Thymus (tissue), 11 donors: ENCODE data around the gene BRWD1. TPM values are rescaled to one million over a fixed set of nuclear protein-coding genes. Genes with fewer than 3 reads are reported as not detected.

Experiments
- DNase-seq, 9 donors: peaks; one replicate each; pipeline ENCODE4 v3.0.0-alpha.2; 2013; ENCODE audit warnings: low spot score in 9 of 9, low read depth in 6 of 9, missing footprints in 1 of 9
- H3K27ac ChIP-seq, 2 donors: one replicate each; pipeline ENCODE4 v1.5.1; 2013; ENCODE audit warnings: control low read depth in 1 of 2, low read depth in 1 of 2, low read length in 1 of 2, mild to moderate bottlenecking in 1 of 2, moderate library complexity in 1 of 2
- H3K27me3 ChIP-seq, 2 donors: one replicate each; pipeline ENCODE4 v1.5.1; 2013; ENCODE audit warnings: low read length in 1 of 2; ENCODE audit not compliant: control insufficient read depth in 2 of 2, insufficient read depth in 1 of 2
- H3K36me3 ChIP-seq, 2 donors: one replicate each; pipeline ENCODE4 v1.5.1; 2013; ENCODE audit warnings: low read length in 1 of 2, mild to moderate bottlenecking in 1 of 2, moderate library complexity in 1 of 2; ENCODE audit not compliant: control insufficient read depth in 2 of 2, insufficient read depth in 2 of 2
- H3K4me1 ChIP-seq, 2 donors: one replicate each; pipeline ENCODE4 v1.5.1; 2013; ENCODE audit warnings: low read length in 2 of 2; ENCODE audit not compliant: control insufficient read depth in 2 of 2, insufficient read depth in 2 of 2
- H3K4me3 ChIP-seq, 2 donors: one replicate each; pipeline ENCODE4 v1.5.1; 2013; ENCODE audit warnings: low read length in 2 of 2, control low read depth in 1 of 2, mild to moderate bottlenecking in 1 of 2
- H3K9me3 ChIP-seq, 2 donors: one replicate each; pipeline ENCODE4 v1.5.1; 2013; ENCODE audit warnings: low read length in 1 of 2, mild to moderate bottlenecking in 1 of 2; ENCODE audit not compliant: control insufficient read depth in 2 of 2, insufficient read depth in 1 of 2
- WGBS: extraction: QIAGEN DNeasy Blood & Tissue Kit; methylation state at CpG from one replicate; pipeline ENCODE4 v1.1.7; 2013; 5-methylcytosine and 5-hydroxymethylcytosine counted together
- polyA plus RNA-seq: library from polyadenylated mRNA; stranded (reverse); fragments of 200-250 nt; gene quantifications from one replicate; pipeline ENCODE4 v1.2.3, GENCODE V29; 2013
- total RNA-seq: library from RNA; stranded (reverse); fragments of 120-200 nt; gene quantifications from one replicate; pipeline ENCODE4 v1.2.4, GENCODE V29; 2013
- donor health status: healthy.

The BRWD1 gene
- total and polyA plus RNA-seq, 2 donors, result 25.1 to 35.1 TPM

- Histone ChIP-seq H3K4me3 (no peak overlapping the region), H3K9me3 (no peaks in the 10 kb centered on the region), H3K4me1 (peaks cover 3 to 4% of the 10 kb centered on the region in 2 donors), H3K27me3 (no peaks in the 10 kb centered on the region), H3K36me3 (no peaks in the 10 kb centered on the region), H3K27ac (no peak overlapping the region)
- no peak for DNase-seq
Observed at GRCh38 chr21:39186676-39187075, 126.8 kb downstream of the BRWD1 start.

GRCh38 chr21:39185157-39185556, 128.3 kb downstream of the BRWD1 start:
- 95% methylated on average over 2 of the region's 2 CpGs for WGBS
- DNase-seq, result no peak
- no peak overlapping the region for H3K4me3 ChIP-seq
- H3K9me3 ChIP-seq, result no peaks in the 10 kb centered on the region
- no peak overlapping the region for H3K27ac ChIP-seq
- no peaks in the 10 kb centered on the region for H3K36me3 ChIP-seq
- H3K27me3 ChIP-seq, result no peaks in the 10 kb centered on the region
- peaks cover 3 to 4% of the 10 kb centered on the region in 2 donors for H3K4me1 ChIP-seq

- DNase-seq, result peak in 2 of 9 donors; percentile 16 to 30
- H3K9me3 ChIP-seq, result no peaks in the 10 kb centered on the region
- 3% methylated on average over 22 of the region's 22 CpGs for WGBS
- H3K36me3 ChIP-seq, result peaks cover 0 to 4% of the 10 kb centered on the region in 2 donors
- H3K4me3 ChIP-seq, result peak overlapping the region; percentile 75 to 83
- H3K27me3 ChIP-seq, result no peaks in the 10 kb centered on the region
- H3K27ac ChIP-seq, result peak overlapping the region; percentile 88 to 91
- H3K4me1 ChIP-seq, result peaks cover 3 to 4% of the 10 kb centered on the region in 2 donors
Observed at GRCh38 chr21:39184050-39184980, 129.1 kb downstream of the BRWD1 start.

- peak; percentile 71 to 95 (median 91) for DNase-seq
- Histone ChIP-seq H3K36me3 (peaks cover 4 to 11% of the 10 kb centered on the region in 2 donors), H3K9me3 (no peaks in the 10 kb centered on the region), H3K27ac (peak within 1 kb of the TSS; percentile 88 to 91), H3K27me3 (no peaks in the 10 kb centered on the region), H3K4me1 (peaks cover 3 to 4% of the 10 kb centered on the region in 2 donors), H3K4me3 (peak within 1 kb of the TSS; percentile 75 to 83)
- under 1% methylated on average over 76 of the region's 76 CpGs for WGBS
Observed at GRCh38 chr21:39183272-39184049, 130.0 kb downstream of the BRWD1 start, which contains the start of gene PSMG1. PSMG1 (minus strand) TSS chr21:39183451; CDS start chr21:39183385, 66 bp downstream.

- 2% methylated on average over 51 of the region's 51 CpGs for WGBS
- H3K27me3 ChIP-seq, result no peaks in the 10 kb centered on the region
Observed at GRCh38 chr21:39182484-39183271, 130.8 kb downstream of the BRWD1 start.

GRCh38 chr21:39182016-39182415, 131.4 kb downstream of the BRWD1 start:
- H3K27me3 ChIP-seq, result no peaks in the 10 kb centered on the region
- 59% methylated on average over 8 of the region's 8 CpGs for WGBS
- H3K9me3 ChIP-seq, result no peaks in the 10 kb centered on the region
- H3K4me1 ChIP-seq, result peaks cover 3 to 4% of the 10 kb centered on the region in 2 donors
- H3K27ac ChIP-seq, result no peak overlapping the region
- H3K4me3 ChIP-seq, result peak overlapping the region; percentile 75 to 83
- no peak for DNase-seq
- H3K36me3 ChIP-seq, result peaks cover 4 to 14% of the 10 kb centered on the region in 2 donors

More at GRCh38 chr21:39182484-39183271, 130.8 kb downstream of the BRWD1 start:
- H3K9me3 ChIP-seq, result no peaks in the 10 kb centered on the region
- DNase-seq, result peak in 3 of 9 donors; percentile 10 to 55 (median 16)
- peak overlapping the region; percentile 75 to 83 for H3K4me3 ChIP-seq
- H3K27ac ChIP-seq, result peak overlapping the region; percentile 44 to 78
- peaks cover 4 to 11% of the 10 kb centered on the region in 2 donors for H3K36me3 ChIP-seq
- peaks cover 3 to 4% of the 10 kb centered on the region in 2 donors for H3K4me1 ChIP-seq

- H3K27ac ChIP-seq, result no peak overlapping the region
- H3K36me3 ChIP-seq, result peaks cover 4 to 15% of the 10 kb centered on the region in 2 donors
- peaks cover 3 to 4% of the 10 kb centered on the region in 2 donors for H3K4me1 ChIP-seq
- H3K9me3 ChIP-seq, result no peaks in the 10 kb centered on the region
- DNase-seq, result no peak
- H3K27me3 ChIP-seq, result no peaks in the 10 kb centered on the region
- H3K4me3 ChIP-seq, result no peak overlapping the region
- WGBS, result 98% methylated on average over 4 of the region's 4 CpGs
Observed at GRCh38 chr21:39181205-39181818, 132.1 kb downstream of the BRWD1 start.

GRCh38 chr21:39180429-39181019, 132.9 kb downstream of the BRWD1 start:
- Histone ChIP-seq H3K9me3 (no peaks in the 10 kb centered on the region), H3K36me3 (peaks cover 11 to 15% of the 10 kb centered on the region in 2 donors), H3K4me3 (no peak overlapping the region), H3K27ac (no peak overlapping the region), H3K4me1 (peaks cover 3 to 4% of the 10 kb centered on the region in 2 donors), H3K27me3 (no peaks in the 10 kb centered on the region)
- peak in 1 of 9 donors; percentile 27 for DNase-seq
- over 99% methylated on average over 2 of the region's 2 CpGs for WGBS
